HEK293 (cell line): ENCODE results near the gene GPER1.

ENCODE experiments used
- ZNF223 ChIP-seq: fragments of 450-650 bp; formaldehyde crosslinking; IDR thresholded peaks from 2 replicates; pipeline ENCODE4 v1.5.1; 2016; ENCODE audit warnings: missing biosample characterization, missing genetic modification characterization
- TF ChIP-seq, protein P1 (sequence below): fragments of 450-650 bp; formaldehyde crosslinking; IDR thresholded peaks from 2 replicates; pipeline ENCODE4 v1.5.1; 2016; ENCODE audit warnings: missing biosample characterization, missing genetic modification characterization

DNA sequence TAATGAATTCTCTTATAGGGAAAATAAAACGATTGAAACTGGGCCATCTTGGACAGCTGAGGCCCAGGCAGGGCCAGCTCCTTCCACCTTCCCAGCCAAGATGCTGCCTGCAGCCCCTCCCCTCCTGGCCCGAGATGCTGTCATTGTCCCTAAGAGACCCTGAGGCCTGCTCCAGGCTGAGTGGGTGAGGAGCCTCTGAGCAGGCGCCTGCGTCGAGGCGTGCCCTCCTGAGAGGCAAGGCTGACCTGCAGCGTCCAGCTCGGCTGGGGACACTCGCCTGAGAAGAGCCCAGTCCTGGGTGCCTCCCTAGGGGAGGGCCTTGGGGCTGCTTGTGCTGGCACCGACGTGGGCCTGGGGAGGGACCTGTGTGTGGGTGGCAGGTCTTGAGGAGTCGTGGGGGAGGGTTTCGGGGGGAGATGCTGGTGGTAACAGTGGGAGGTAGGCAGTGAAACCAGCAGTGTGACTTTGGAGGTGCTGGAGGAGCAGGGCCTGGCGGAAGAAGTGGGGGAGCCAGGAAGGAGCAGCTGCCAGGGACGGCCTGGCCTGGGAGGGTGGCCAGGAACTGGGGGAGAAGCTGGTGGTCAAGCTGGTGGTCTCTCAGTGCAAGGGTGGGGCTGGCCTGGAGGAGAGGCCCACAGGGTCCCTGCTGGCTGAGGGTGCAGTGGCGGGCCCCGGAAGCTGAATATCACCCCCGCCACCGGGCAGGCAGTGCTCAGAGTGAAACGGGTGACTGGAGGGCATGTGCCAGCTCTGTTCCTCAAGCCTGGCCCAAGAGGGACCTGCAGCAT, 35.7 kb upstream of the GPER1 start:
- TF ChIP-seq ZNF223 (tag by site-specific recombination) = no peak
- TF ChIP-seq, protein P1, sequence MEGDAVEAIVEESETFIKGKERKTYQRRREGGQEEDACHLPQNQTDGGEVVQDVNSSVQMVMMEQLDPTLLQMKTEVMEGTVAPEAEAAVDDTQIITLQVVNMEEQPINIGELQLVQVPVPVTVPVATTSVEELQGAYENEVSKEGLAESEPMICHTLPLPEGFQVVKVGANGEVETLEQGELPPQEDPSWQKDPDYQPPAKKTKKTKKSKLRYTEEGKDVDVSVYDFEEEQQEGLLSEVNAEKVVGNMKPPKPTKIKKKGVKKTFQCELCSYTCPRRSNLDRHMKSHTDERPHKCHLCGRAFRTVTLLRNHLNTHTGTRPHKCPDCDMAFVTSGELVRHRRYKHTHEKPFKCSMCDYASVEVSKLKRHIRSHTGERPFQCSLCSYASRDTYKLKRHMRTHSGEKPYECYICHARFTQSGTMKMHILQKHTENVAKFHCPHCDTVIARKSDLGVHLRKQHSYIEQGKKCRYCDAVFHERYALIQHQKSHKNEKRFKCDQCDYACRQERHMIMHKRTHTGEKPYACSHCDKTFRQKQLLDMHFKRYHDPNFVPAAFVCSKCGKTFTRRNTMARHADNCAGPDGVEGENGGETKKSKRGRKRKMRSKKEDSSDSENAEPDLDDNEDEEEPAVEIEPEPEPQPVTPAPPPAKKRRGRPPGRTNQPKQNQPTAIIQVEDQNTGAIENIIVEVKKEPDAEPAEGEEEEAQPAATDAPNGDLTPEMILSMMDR (tag by site-specific recombination) = no peak
